B cell (primary cell): ENCODE data around the gene CAB39L. TPM values are rescaled to one million over a fixed set of nuclear protein-coding genes. Genes with fewer than 3 reads are reported as not detected.

Source experiments
- ATAC-seq: fragments of 200-7000 bp; cut with Tn5 transposase; one replicate; pipeline ENCODE4 v1.10.0; 2021; ENCODE audit warnings: low read depth, mild to moderate bottlenecking, moderate number of reproducible peaks, moderate library complexity
- CTCF ChIA-PET: fragments of 350-600 bp; sonication (Branson Sonifier 250); formaldehyde crosslinking; loops from one replicate; lab custom pipeline; 2021; ENCODE audit warnings: antibody characterized with exemption, inconsistent platforms; lab: Charles Lee
- POLR2A ChIA-PET: fragments of 350-600 bp; sonication (Branson Sonifier 250); formaldehyde crosslinking; loops from one replicate; lab custom pipeline; 2021; ENCODE audit warnings: antibody characterized with exemption; lab: Charles Lee
- DNase-seq: peaks from one replicate; pipeline ENCODE4 v3.0.0; 2013
- H2AFZ ChIP-seq: 2 replicates; pipeline ENCODE4 v1.6.1; 2012; ENCODE audit warnings: mild to moderate bottlenecking, low read depth, low read length; ENCODE audit not compliant: insufficient read depth, poor library complexity, severe bottlenecking
- H3K27ac ChIP-seq, 2 donors: 1 replicate in 1 of 2; 2 replicates in 1 of 2; pipeline ENCODE4 v1.5.1; 2012 to 2013; ENCODE audit warnings: low read length in 2 of 2, mild to moderate bottlenecking in 2 of 2, moderate library complexity in 1 of 2
- H3K27me3 ChIP-seq, 4 experiments: fragments of 200-600 bp in 1 of 4; sonication (generic) in 1 of 4; replicated peaks in 1 of 4; 1 replicate in 2 of 4; 2 replicates in 2 of 4; pipeline versions ENCODE4 v1.6.1 to v1.7.0; 2013 to 2016; ENCODE audit warnings: low read length in 3 of 4, mild to moderate bottlenecking in 2 of 4, mixed read lengths in 1 of 4, moderate library complexity in 1 of 4; ENCODE audit not compliant: insufficient read depth in 4 of 4, control insufficient read depth in 3 of 4; ENCODE audit errors: control extremely low read depth in 1 of 4
- H3K36me3 ChIP-seq, 2 experiments: replicated peaks in 1 of 2; 1 replicate in 1 of 2; 2 replicates in 1 of 2; pipeline versions ENCODE4 v1.6.1 to v1.7.1; 2013; ENCODE audit warnings: low read length in 1 of 2; ENCODE audit not compliant: insufficient read depth in 2 of 2, control insufficient read depth in 1 of 2; ENCODE audit errors: control extremely low read depth in 1 of 2, extremely low read depth in 1 of 2
- H3K4me1 ChIP-seq, 2 donors: fragments of 200-600 bp in 1 of 2; sonication (generic) in 1 of 2; 1 replicate in 1 of 2; 2 replicates in 1 of 2; pipeline versions ENCODE4 v1.5.1 to v1.6.1; 2013 to 2017; ENCODE audit warnings: low read length in 2 of 2; ENCODE audit not compliant: control insufficient read depth in 2 of 2, insufficient read depth in 2 of 2
- H3K4me2 ChIP-seq: replicated peaks from 2 replicates; pipeline ENCODE3; 2012; ENCODE audit warnings: mild to moderate bottlenecking, low read depth, low read length; ENCODE audit not compliant: poor library complexity, severe bottlenecking
- H3K4me3 ChIP-seq, 5 experiments: fragments of 200-600 bp in 1 of 5; sonication (generic) in 1 of 5; 1 replicate in 3 of 5; 2 replicates in 2 of 5; pipeline versions ENCODE4 v1.5.1 to v1.7.0; 2011 to 2016; ENCODE audit warnings: low read length in 4 of 5, mild to moderate bottlenecking in 4 of 5, low read depth in 2 of 5, control low read depth in 1 of 5, moderate library complexity in 1 of 5; ENCODE audit not compliant: insufficient read depth in 1 of 5; ENCODE audit errors: control extremely low read depth in 1 of 5, extremely low read depth in 1 of 5
- H3K79me2 ChIP-seq: fragments of 200-600 bp; sonication (generic); one replicate; pipeline ENCODE4 v1.6.0; 2016; ENCODE audit warnings: low read length; ENCODE audit not compliant: control insufficient read depth, insufficient read depth
- H3K9ac ChIP-seq: fragments of 200-600 bp; sonication (generic); 2 replicates; pipeline ENCODE4 v1.6.1; 2017; ENCODE audit warnings: mild to moderate bottlenecking, low read length, moderate library complexity
- H3K9me3 ChIP-seq, 3 donors: one replicate each; pipeline versions ENCODE4 v1.6.1 to v1.7.1; 2013; ENCODE audit warnings: low read length in 2 of 3; ENCODE audit not compliant: control insufficient read depth in 2 of 3, insufficient read depth in 1 of 3; ENCODE audit errors: control extremely low read depth in 1 of 3
- H4K20me1 ChIP-seq: 2 replicates; pipeline ENCODE4 v1.6.0; 2012; ENCODE audit warnings: mild to moderate bottlenecking, low read length; ENCODE audit not compliant: insufficient read depth, control insufficient read depth, poor library complexity, severe bottlenecking
- H3K27ac Mint-ChIP-seq: one replicate; pipeline ENCODE4 v1.8.0; 2021; ENCODE audit warnings: mixed read lengths
- H3K27me3 Mint-ChIP-seq: one replicate; pipeline ENCODE4 v1.8.0; 2021; ENCODE audit warnings: mixed read lengths
- H3K4me1 Mint-ChIP-seq: one replicate; pipeline ENCODE4 v1.8.0; 2021; ENCODE audit warnings: mixed read lengths
- H3K4me3 Mint-ChIP-seq: one replicate; pipeline ENCODE4 v1.8.0; 2021; ENCODE audit warnings: mixed read lengths
- H3K9me3 Mint-ChIP-seq: one replicate; pipeline ENCODE4 v1.8.0; 2022; ENCODE audit warnings: mixed read lengths; ENCODE audit not compliant: insufficient read depth
- CTCF ChIP-seq: fragments of 200-600 bp; IDR thresholded peaks from one replicate; pipeline ENCODE4 v1.8.0; 2022; ENCODE audit warnings: antibody characterized with exemption, mild to moderate bottlenecking
- EZH2 ChIP-seq: IDR thresholded peaks from 2 replicates; pipeline ENCODE4 v1.6.1; 2012; ENCODE audit warnings: borderline replicate concordance, low read depth, mild to moderate bottlenecking, moderate library complexity, low read length; ENCODE audit not compliant: insufficient read depth, poor library complexity, severe bottlenecking
- WGBS: methylation state at CpG from one replicate; pipeline ENCODE4 v1.1.5; 2013; ENCODE audit warnings: missing lambda C conversion rate; ENCODE audit not compliant: insufficient coverage; 5-methylcytosine and 5-hydroxymethylcytosine counted together
- intact Hi-C: fragments of 100-400 bp; cut with micrococcal nuclease; formaldehyde crosslinking; loops from one replicate; pipeline ENCODE4 v1.10.0; 2022
- polyA plus RNA-seq: library from polyadenylated mRNA; depleted of rRNA; stranded (reverse); fragments of >200 nt; gene quantifications from 2 replicates; pipeline ENCODE4 v1.2.3, GENCODE V29; 2012
- total RNA-seq, 2 donors: library from RNA; stranded (reverse); fragments of 120-200 nt in 1 of 2; gene quantifications; 1 replicate in 1 of 2; 2 replicates in 1 of 2; pipeline versions ENCODE4 v1.2.3 to v1.2.4, GENCODE V29; 2013 to 2022

The CAB39L gene
- total and polyA plus RNA-seq, 2 donors (not counting 1 experiment from before 2014, with no cell fraction given): 1.5 to 9.6 TPM

GRCh38 chr13:49305792-49306425 is 138.0 kb downstream of the CAB39L start:
- Histone ChIP-seq H3K4me2 (no peak overlapping the region), H3K27ac (no peak overlapping the region), H2AFZ (no peak overlapping the region), H3K79me2 (no peaks in the 10 kb centered on the region), H3K9ac (no peak overlapping the region), H3K4me1 (peaks cover 4 to 20% of the 10 kb centered on the region in 2 donors), H4K20me1 (no peaks in the 10 kb centered on the region), H3K4me3 (no peak overlapping the region), H3K36me3 (no peaks in the 10 kb centered on the region), H3K27me3 (no peaks in the 10 kb centered on the region), H3K9me3 (no peaks in the 10 kb centered on the region)
- ChIA-PET POLR2A (interaction anchor here (0.6 kb wide), 1 partner anchor 253 kb away, joined by 4 read pairs; no protein-coding TSS in a partner anchor), CTCF (interaction anchor here (1.5 kb wide), 1 partner anchor 216 kb away, joined by 3 read pairs; no protein-coding TSS in a partner anchor)
- peaks cover 34% of the 10 kb centered on the region for H3K4me1 Mint-ChIP-seq
- intact Hi-C loops: no loop called here
- WGBS: 64% methylated on average over 13 of the region's 15 CpGs
- ATAC-seq: no peak
- no peaks in the 10 kb centered on the region for H3K9me3 Mint-ChIP-seq
- DNase-seq: no peak
- H3K4me3 Mint-ChIP-seq: no peak overlapping the region
- no peak overlapping the region for H3K27ac Mint-ChIP-seq
- no peak for TF ChIP-seq EZH2
- no peak for TF ChIP-seq CTCF
- H3K27me3 Mint-ChIP-seq: no peaks in the 10 kb centered on the region
